Suprapubic skin (tissue), 3 donors: ENCODE data around the gene CDSN.

Source experiments
- CTCF ChIP-seq, 2 donors: fragments of 200-600 bp in 1 of 2; fragments of 450-650 bp in 1 of 2; sonication (generic) in 1 of 2; IDR thresholded peaks; one replicate each; pipeline ENCODE4 v1.5.1; 2016 to 2019; ENCODE audit warnings: antibody characterized with exemption in 2 of 2, mild to moderate bottlenecking in 1 of 2, moderate library complexity in 1 of 2
- EP300 ChIP-seq: sonication (generic); formaldehyde crosslinking; IDR thresholded peaks from one replicate; pipeline ENCODE4 v1.6.1; 2017; ENCODE audit warnings: antibody characterized with exemption
- POLR2A ChIP-seq, 2 donors: fragments of 450-650 bp; IDR thresholded peaks; one replicate each; pipeline ENCODE4 v1.6.1; 2017; ENCODE audit warnings: antibody characterized with exemption in 2 of 2, mild to moderate bottlenecking in 2 of 2, moderate library complexity in 2 of 2

DNA sequence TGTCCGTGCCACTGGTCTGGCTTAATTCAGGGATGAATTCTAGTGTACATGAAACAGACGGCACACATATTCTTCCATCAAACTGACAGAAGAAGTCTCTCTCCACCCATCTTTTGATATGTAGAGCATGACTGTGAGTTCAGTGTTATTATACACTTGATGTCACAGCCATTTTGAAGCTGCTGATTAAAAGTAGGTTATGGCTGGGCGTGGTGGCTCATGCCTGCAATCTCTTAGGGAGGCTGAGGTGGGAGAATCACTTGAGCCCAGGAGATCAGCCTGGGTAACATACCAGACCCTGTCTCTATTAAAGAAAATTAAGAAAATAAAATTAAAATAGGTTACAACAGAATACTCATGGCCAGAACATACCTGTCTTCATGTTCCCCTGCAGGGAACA lies 28.6 kb downstream of the CDSN start:
- TF ChIP-seq CTCF (IDR thresholded peaks at IDR 0.05), result no peak
- no peak for TF ChIP-seq EP300
- no peak for TF ChIP-seq POLR2A (IDR thresholded peaks at IDR 0.05)
